GM19395 (cell line): ENCODE data around the gene WHRN.

Experiments used
- ATAC-seq: cut with Tn5 transposase; IDR thresholded peaks from one replicate; pipeline ENCODE4 v1.9.1; 2021; ENCODE audit warnings: mild to moderate bottlenecking, moderate library complexity; ENCODE audit not compliant: unreplicated experiment

The WHRN gene

DNA sequence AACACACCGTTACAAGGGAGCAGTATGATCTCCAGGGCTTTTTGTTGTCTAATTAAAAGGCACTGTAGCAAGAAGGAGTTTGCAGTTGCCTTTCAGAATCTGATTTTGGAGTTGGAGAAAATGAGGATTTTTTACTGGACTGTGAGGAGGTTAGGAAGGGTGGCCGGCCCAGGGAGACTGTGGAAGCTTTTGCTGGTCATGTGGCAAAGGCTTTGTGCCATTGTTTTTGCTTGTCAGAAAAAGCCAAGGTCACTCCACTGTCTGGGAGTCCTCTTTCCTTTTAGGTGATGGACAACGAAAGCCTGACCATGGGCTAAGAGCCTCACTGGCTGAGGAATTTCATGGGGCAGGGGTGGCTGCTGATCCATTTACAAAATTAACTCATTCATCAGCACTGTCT lies 10.3 kb upstream of the WHRN start:
- no peak for ATAC-seq

DNA sequence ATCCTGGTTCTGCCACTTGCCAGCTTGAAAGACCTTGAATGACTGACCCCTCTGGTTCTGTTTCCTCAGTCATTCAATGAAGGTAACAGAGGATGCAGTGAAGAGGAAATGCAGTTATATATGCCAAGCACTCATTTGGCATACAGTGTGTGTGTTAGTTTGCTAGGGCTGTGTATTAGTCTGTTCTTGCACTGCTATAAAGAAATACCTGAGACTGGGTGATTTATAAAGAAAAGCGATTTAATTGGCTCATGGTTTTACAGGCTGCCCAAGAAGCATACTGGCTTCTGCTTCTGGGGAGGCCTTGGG lies 8.6 kb upstream of the WHRN start:
- ATAC-seq = no peak

DNA sequence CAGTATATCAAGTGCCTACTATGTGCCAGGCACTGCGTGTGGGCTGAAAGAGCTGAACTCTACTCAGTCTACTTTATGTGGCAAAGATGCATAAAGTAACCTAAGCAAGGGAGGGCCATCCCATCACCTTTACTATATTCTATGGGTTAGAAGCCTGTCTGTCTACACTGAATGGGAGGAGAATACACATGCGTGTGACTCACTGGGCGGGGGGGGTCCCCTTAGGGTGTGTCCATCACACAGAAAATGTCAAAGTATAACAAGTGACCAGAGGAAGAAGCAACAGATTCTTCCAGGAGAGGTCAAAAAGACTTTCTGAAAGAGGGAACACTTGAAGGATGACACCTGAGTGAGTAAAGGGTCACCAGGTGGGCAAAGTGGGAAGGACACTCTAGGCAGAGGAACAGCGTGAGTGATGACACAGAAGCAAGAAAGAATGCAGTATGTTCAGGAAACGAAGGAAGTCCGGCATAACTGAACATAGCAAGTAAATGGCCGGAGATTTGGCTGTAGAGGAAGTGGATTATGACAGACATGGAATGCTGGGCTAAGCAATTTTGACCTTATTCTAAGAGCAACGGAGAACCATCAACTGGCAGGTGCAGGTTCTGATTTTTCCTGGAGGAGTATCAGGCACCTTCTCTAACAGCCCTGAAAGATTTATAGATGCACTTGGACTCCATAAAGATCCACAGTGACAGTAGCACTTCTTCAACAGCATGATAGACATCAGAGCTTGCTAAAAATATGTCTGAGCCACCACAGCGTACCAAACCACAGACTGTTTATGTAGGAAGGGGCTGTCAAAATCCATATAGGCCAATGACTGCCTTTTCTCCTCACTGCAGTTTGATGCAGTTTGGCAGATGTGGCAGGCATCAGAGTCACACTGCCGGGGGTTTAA lies 8.0 kb upstream of the WHRN start:
- no peak for ATAC-seq

DNA sequence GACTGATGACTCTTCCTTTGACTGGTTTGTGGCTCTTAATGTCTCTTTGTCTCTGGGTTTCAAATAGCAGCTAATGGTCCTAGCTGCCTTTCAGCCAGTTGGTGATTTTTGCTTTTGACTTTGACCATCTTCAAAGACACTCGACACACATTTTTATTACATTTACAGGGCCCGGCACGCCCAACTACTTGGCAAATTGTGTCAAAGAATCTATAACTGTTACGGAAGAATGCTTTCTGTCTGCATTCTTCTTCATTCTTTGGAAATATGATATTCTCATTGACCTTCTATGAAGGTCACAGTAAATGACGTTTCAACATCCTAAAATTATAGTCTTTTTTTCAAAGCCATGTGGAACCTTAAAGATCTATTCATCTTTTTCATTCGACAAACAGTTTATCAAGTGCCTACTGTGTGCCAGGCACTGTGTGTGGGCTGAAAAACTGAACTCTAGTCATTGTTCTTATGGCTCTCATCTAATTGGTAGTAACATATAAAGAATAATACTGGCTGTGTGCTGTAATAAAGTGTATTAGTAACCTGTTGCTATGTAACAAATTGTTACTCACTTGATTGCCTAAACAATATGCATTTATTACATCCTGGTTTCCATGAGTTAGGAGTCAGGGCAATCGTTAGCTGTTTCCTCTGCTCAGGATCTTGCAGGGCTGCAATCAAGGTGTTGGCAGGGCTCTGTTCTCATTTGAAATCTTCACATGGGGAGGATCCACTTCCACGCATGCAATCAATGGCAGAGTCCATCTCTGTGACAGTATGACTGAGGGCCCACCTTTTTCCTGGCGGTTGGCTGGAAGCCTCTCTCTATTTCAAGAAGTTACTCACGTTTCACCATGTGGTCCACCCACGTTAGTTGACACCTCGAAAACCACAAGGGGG lies 7.0 kb upstream of the WHRN start:
- no peak for ATAC-seq

DNA sequence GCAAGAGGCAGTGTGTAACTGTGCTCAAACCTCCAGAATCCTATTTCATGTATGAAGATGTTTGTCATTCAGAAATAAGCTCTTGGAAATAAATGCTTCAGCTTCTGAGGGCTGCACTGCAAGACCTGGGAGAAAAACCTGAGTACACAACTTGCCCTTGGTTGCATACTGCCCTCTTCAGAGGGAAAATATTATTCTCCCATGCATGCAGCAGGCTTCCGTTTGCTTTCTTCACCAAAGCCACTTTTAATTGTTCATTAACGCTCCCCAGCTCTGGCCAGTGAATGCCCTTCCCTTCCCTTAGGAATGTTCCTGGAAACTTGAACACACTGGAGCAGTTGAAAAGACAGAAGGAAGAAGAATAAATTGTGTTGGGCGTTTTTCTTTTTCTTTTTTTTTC lies 2.5 kb upstream of the WHRN start:
- no peak for ATAC-seq

DNA sequence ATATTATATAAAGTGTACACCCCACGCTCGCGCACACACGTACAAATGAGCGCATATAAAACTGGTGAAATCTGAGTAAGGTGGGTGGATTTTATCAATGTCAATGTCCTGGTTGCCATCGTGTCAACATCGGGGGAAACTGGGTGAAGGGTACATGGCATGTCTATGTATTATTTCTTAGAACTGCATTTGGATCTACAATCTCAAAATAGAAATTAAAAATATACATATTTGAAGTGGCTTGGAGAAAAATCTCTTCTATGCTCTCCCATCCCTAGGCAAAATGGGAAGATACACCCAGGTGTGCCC lies 763 bp upstream of the WHRN start:
- no peak for ATAC-seq

DNA sequence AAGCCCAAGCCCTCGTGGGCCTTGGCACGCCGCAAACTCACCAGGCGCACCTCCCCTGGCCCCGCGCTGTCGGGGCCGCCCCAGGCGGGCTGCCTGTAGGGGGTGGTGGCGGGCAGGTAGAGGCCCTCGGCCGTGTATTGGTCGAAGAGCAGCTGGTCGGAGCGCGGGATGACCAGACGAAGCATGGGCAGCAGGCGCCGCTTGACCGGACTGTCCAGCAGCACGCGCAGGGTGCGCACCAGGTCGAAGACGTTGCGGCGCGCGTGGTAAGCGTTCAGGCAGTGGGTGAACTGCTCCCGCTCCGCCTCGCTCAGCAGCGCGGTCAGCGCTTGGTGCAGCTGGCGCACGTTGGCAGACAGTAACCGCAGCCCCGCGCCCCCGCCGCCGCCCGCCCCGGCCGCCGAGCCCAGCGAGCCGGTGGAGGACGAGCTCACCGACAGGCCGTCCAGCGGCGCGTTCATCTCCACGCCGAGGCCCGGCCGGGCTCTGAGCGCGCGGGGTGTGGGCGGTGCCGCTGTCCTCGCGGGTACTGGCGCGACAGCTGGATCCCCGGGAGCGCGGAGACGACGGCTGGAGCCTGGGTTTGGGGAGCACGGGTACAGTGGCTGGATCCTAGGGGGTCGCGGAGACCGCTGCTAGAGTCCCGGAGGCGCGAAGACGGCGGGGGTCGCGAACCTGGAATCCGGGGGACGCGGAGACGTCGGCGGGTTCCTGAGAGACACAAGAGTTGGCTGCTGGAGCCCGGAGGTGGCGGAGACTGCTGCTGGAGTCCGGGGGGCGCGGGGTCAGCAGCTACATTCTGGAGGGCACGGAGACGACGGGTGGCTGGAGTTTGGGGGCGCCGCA lies 709 bp downstream of the WHRN start:
- no peak for ATAC-seq

DNA sequence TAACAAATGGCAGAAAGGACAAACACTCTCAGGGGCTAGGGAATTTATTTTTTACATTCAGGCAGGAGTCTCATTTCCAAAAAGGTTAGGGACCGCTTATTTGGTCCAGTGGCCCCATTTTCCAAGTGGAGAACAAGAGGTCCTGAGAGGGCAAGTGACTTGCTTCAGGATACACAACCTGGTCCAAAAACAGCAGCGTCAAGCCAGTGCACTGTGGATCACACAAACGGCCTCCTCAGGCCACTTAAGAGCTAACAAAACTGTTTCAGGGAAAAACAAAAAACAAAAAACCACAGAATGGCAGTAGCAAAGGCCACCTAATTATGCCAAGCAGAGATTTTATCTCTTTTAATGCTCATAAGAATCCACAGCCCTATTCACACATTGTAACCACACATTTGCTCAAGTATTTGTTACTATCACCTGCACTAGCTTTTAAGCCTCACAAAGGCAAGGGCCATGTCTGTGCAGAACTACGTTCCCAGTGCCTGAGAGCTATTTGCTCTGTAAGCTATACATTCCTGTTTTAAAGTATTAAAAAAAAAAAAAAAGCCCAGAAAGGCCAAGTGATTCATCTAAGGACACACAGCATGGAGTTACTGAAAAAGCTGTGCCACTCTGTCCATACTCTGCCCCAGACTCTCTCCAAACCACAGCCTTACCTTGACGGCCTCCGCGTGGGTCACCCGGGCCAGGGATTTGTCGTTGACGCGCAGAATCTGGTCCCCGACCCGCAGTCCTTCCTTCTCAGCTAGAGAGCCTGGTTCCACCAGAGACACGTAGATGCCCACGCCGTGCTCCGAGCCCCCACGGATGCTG lies 1.5 kb downstream of the WHRN start:
- ATAC-seq = no peak

DNA sequence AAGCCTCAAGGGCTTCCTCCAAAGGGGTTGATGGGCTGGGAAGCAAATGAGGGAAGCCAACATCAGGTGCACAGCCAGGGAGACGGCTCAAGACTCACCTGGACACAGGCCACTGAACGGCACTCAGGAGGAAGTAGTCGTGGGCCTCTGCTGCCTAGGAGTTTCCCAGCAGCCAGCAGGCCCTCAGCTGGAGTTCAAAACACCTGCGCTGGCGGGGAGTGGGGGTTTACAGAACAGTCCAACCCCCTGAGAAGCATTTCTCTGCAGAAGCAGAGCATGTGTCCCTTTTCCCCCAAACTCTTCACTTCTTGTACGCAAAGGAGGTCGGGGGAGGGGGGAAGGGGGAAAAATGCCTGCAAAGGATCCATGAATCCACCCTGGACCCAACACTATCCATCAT lies 2.3 kb downstream of the WHRN start:
- no peak for ATAC-seq

DNA sequence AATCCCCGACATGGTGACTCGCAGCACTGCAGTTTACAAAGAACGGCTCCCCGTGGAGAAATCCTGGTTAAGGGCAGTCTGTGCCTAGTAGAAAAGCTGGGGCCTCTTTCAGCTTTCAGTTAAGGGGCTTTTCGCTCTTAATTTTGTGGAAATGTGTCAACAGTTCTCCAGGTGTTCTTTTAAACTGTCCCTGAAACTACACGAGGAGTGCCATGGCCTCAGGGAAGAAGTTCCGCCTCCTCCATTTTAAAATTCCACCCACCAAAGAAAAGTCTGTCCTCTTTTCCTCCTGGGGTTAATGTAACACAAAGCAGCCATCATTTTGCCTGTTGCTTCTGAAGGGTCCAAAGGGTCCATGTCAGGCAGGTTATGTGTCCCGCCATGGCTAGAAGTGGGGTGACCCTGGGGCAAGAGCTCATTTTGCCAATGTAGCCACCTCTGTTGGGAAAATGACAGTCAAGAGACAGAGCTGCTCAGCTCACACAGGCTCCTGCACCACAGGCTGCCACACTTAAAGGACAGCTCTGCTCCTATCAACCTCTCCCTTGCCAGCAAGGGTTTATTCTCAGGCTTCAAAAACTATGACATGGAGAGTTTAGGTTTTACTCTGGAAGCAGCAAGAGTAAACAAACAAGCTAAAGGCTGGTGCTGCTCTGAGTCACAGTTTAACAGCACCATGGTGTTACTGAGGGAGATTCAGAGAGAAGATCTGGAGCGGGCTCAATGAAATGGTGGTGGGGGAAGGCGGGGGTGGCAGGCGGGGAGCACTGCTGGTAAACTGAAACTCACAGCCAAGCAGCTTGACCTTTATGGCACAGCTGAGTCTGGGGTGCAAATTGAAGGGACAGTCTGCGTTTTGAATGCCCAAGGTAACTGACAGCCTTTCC lies 3.2 kb downstream of the WHRN start:
- no peak for ATAC-seq

DNA sequence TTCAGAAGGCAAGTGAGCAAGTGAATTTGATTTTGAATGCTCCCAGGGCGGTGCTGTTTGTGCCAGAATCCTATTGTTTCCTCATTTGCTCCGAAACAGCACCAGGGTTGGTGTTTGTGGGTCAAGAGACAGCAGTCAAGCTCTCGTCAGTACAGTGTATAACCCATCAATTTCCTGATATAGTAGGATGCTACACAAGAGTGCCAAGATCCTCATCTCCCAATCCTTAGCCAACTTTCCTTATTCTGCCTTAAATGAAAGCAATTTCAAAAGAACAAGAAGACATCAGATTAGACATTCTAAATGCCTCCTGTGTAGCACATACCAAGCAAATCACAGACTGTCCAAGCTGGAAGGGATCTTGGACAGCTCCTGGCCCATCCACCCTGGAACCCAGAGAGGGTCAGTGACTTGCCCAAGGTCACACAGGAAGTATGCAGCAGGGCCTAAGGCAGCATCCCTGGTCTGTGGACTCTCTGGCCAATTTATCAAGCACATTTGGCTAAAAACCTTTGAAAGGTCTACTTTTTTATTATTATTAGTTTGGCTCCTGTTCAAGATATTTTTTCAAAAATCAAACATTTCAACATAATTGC lies 4.5 kb downstream of the WHRN start:
- no peak for ATAC-seq

DNA sequence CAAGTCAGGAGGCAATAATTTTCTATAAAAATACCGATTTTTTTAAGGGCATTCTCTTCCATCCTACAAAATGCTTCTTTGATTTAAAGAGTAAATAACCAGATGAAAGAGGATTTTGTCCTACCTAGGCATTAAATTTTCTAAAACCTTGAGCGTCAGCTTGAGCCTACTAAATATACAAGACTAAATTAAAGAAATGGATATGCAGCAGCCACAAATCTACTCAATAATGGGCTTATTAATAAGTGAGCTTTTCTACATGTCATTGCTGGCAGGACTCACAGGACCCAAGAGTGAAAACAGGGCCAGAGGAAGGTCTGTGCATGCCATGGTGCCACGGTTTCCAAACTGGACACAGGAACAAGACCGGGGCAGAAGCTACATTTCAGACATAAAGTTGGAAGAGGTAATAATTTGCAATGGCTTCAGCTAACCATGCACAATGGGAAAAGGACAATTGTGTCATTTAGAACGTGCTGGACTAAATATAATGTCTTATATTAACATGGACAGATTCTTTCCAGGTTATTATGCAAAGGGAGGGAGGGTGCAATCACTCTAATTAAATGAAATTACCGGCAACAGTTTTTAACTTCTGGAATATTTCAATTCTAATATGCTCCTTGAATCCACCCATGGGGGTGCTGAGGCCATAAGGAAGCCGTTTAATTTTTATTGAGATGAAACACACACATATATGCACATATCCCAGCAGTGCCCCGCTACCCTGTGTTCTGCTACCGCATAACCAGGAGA lies 5.2 kb downstream of the WHRN start:
- ATAC-seq = no peak

DNA sequence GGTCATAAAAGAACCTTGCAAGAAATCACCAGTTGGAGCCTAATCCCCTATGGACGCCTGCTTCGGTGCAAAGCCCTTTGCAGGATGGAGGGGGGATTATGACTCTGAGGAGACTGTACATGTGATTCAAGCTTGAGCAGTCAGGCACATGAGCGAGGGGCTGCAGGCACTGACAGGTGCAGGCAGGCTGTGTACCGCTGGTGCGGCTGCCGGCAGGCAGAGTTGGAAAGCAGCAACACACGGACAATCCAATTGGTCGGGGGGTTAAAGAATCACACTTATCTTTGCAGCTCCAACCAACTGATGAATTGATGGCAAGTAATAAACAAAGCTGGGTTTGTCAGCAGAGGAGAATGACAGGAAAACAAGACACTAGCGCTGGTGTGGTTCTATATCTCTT lies 5.7 kb downstream of the WHRN start:
- ATAC-seq = no peak

DNA sequence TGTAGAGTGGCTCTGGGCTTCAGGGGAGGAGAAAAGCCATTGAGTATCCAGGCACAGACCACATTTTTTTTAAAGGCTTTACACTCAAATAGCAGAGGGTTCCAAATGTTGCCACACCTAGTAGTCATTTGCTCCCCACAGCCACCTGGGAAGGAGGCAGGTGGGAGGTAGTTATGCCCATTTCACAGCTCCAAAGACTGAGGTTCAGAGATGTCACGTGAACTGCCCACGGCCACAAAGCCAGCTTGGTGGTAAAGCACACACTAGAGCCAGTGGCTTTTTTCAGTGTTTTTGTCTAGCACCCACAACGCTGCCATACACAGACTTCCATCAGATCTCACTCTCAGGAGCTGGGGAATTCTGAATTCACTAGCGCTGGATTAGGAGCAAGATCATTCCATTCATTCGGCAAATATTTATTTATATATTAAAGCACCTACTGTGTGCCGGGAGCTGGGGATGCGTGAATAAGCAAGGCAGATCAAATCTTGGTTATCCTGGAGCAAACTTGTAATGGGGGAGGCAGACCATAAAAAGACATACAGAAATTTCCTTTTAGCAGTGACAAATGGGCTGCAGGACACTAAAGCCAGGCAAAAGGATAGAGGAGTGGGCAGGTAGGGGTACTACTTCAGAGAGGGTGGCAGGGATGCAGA lies 7.4 kb downstream of the WHRN start:
- ATAC-seq = no peak

DNA sequence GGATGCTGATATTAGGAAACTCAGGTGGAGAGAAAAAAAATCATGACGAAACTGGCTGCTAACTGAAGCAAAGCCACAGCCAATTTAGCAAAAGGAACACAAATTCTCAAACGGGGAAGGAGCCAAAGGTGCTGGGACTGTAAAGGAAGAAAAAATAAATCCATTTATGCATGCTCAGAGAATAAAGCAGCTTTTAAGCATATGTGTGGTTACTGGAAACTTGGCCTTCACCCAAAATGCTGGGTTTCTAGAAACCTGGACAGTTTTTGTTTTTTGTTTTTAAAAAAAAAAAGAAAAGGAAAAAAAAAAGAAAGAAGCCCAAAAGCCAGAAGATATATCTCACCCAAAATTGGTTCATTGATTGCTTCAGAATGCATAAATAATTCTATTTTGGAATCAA lies 8.0 kb downstream of the WHRN start:
- ATAC-seq = no peak

DNA sequence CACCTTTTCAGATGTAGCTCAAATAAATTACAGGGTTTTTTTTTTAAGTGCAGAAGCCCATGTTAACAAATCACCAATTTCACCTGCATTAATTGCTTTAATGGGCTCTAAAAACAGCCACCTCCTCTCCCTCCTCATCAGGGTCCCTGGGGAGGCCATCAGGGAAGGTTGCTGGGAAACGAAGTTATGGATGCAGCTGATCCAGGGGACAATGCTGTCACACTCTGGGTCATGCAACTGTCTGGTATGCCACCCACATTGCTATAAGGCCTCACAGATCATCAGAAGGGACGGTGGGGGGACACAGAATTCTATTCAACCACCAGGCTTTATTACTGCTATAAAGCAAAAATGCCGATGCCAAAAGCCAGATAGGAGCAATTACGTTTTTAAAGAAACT lies 9.3 kb downstream of the WHRN start:
- ATAC-seq = no peak

DNA sequence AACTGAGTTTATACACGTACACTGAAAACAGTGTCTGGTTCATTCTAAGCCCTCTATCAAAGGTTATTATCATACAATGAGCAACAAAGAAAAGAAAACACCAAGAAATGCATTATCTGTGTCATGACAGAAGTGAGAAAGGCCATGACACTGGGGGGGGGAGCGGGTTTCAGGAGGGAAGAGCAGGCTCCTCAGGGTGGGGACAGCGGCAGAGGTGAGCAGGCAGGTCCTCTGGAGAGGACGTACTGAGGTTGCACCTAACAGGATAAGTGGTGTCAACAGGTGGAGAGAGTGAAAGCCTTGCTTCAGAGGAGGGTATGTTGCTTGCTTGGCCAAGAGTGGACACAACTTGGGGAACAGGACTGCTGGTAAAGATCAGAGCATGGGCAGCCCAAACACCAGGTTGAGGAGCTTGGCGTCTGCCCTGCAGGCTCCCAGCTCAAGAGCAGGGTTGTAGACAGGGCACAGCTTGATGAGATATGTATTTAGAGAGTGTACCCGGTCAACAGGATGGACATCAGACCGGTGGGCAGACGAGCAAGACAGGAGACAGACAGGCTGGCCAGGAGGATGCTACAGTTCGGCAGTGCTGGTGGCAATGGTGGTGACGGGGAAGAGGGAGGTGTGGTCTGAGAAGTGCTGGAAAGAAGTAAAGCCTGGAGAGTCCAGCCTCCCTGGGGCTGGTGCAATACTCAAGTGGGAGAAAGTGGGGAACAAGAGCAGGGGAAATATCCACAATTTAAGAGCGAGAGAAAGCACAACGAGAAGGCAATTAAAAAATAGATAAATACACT lies 10.3 kb downstream of the WHRN start:
- ATAC-seq = no peak
